Kidney glomerular epithelial cell (primary cell): ENCODE measurements around the gene EPRS1.
A peak's percentile ranks its signal among the peaks of the same experiment; 100 is the strongest.
"Not testable (repeated sequence)": the region's sequence is repeated elsewhere in the genome, so short reads cannot be mapped to it uniquely, and the experiment has no call there.

Source experiments
- DNase-seq: peaks from one replicate; lab custom pipeline; 2025; lab: John Stamatoyannopoulos, UW

EPRS1 gene

DNA sequence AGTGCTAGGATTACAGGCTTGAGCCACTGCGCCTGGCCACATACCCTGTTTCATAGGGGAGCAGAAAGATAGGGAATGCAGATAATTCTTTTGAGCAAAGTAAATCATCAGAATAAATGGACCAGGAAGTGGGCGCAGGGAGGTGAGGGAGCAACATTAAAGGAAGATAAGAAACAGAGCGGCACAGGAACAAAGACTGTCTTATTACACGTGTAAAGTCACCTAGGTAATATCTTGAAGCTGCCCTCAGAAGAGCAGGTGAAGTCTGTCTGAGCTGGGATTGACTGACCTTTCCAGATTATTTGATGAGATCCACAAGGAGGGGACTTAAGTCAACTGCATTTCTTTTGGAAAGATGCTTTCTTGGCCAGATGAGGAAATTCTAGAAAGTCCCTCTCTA lies 7.7 kb downstream of the EPRS1 start:
- no peak for DNase-seq

DNA sequence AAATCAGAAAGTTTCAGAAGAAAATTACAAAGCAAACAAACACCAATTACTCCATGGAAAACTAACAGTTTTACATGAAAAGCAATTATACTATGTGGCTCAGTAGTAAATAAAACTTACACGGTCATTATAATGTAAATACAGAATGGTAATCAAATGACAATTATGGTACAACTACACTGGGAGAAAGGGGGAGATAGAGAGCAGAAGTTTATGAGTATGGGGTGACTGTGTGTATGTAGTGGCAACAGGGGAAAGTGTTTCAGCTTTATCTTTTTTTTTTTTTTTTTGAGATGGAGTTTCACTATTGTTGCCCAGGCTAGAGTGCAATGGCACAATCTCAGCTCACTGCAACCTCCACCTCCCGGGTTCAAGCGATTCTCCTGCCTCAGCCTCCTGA lies 8.5 kb downstream of the EPRS1 start:
- DNase-seq = not testable (repeated sequence)

DNA sequence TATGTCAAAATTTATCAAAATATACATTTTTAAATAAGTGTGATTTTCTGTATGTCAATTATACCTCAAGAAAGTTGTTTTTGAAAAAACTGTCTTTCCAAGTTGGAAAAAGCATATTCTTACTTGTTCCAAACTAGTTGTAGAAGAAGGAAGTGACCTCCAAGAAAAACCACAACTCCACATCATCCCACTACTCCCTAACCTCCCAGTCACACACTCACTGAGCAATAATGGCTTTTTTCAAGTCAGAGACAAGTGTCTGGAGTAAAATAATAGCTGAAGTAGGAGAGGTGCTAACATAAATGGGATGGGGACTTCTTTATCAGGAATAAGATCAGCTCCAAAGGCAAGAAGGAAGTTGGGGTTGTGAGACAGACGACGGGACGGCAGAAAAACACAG lies 13.4 kb downstream of the EPRS1 start:
- DNase-seq = no peak

DNA sequence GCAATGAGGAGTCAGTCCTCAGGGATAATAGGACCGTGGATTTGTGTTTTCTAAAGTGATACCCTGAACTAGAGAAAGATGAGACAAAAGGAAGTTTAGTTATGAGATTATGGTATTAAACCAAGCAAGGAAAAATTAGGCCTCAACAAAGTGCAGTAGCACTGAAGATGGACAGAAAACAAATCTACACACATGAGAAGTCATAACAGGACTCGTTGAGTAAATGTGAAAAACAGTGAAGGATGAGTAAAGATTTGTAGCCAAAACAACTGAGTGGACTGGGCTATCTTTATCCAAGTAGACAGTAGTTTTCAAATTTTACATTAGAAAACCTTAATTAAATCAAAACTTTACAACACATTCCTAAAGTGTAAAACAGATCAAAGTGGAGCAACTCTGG lies 15.0 kb downstream of the EPRS1 start:
- no peak for DNase-seq

DNA sequence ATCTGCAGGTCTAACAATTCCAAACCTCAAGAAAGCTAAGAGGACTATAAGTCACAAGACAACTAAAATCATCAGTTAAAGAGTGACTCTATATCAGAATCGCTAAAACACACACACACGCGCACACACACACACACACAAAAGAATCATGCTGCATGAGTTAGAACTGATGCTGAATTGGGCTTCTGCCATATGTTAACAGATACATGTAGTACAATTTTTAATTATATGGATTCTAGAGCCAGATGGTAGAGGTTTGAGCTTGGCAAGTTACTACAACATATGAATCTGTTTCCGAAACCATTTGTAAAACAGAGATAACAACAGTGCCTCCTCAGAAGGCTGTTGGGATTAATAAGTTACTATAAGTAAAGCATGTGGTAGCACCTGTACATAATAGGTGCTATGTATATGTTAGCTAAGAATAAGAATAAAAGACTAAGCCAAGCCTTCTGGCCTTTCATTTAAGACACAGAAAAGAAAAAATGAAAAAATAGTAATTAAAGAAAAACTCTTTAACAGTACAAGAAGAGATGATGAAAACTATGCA lies 17.9 kb downstream of the EPRS1 start:
- no peak for DNase-seq

DNA sequence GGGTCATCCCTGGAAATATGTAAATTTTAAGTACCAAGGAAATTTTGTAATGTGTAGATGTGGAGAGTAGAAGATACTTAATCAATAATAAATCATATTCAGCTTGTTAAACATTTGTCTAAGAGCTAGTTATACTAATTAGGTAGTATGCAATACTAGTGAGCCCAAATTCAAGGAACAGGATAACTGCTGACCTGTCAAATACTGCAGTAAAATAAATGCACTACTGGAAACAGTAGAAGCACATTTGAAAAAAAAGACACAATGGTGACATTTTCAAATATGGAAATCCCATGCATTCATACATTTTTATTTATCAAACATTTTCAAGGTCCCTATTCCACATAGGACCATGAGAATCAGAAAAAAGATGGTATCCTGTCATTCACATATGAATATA lies 27.2 kb downstream of the EPRS1 start:
- no peak for DNase-seq

DNA sequence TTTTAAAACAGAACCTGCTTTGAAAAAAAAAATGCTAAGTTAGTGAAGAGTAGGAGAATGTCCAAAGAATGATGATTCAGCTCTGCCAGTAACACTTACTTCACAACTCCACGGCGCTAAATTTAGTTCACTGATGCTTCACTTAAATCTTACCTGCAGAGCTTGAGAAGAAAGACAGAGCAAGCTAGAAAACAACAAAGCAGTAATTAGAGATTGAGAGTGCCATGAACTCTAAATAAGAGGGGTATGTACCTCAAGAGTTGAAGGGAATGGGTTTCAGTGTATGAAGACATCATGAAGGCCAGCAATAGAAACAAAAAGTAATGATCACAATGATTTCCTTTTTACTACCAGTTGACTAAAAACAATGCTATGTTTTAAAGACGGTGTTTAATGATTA lies 32.8 kb downstream of the EPRS1 start:
- peak; percentile 26 for DNase-seq

DNA sequence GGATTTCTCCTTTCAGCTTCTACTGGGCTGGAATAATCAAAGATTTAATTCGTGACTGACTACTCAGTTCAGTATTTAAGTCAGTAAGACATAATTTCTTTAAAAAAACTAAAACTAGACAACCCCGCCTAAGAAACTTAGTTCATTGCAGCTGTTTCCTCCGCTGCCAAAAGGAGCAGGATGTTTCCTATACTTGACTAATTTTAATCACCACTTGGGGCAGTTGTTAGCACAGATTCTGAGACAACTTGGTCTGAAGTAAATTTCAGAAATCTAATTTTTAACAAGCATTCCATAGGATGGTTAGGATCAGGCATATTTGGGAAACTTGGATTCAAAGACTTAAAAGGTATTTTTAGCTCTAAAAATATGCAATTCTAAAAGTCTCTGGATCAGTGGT lies 34.0 kb downstream of the EPRS1 start:
- no peak for DNase-seq

DNA sequence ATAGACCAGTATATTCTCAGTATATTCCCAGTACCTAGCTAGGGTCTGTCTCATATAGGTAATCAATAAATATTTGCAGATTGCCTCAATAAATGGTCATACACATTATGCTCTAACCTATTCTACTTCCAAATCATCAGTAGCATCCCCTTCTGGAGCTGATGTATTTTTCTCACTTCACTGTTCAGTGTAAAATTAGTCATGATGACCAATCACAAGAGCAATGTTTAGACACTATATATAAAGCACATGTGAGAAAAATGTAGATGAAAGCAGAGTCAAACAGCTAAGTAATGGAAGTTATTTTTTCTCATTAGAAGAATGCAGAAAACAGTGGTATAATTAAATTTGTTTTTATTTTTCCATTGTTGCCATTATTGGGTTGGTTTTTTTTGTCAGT lies 34.7 kb downstream of the EPRS1 start:
- DNase-seq = no peak

DNA sequence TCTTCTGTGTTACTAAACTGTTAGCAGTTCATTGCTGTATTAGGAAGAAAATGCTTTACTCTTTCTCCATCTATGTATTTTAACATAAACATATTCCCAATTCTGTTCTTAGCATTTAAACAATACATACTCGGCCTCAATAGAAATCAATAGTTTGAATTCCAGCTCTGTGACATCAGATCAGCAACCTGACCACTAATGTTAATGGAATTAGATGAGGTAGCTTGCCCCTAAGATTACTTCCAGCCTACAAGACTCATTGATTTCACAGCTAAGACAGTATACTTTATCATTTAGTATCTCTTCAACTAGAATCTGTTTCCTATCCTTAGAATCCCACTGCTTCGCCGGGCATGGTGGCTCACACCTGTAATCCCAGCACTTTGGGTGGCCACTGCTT lies 38.9 kb downstream of the EPRS1 start:
- DNase-seq = no peak

DNA sequence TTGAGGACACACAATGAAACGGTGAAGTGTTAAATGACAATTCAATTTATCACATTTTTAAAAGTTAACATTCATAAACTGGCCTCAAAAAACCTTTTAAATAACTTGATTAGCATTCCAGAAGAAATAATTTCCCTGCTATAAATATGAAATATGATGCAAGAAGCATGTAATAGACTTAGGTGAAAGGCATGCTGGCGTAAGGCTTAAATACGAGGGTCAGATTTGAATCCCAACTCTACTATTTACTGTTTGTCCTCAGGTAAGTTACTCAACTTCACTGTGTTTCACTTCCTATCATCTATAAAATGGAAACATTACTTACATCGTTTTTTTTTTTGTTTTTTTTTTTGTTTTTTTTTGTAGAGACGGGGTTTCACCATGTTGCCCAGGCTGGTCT lies 40.8 kb downstream of the EPRS1 start:
- DNase-seq = no peak

DNA sequence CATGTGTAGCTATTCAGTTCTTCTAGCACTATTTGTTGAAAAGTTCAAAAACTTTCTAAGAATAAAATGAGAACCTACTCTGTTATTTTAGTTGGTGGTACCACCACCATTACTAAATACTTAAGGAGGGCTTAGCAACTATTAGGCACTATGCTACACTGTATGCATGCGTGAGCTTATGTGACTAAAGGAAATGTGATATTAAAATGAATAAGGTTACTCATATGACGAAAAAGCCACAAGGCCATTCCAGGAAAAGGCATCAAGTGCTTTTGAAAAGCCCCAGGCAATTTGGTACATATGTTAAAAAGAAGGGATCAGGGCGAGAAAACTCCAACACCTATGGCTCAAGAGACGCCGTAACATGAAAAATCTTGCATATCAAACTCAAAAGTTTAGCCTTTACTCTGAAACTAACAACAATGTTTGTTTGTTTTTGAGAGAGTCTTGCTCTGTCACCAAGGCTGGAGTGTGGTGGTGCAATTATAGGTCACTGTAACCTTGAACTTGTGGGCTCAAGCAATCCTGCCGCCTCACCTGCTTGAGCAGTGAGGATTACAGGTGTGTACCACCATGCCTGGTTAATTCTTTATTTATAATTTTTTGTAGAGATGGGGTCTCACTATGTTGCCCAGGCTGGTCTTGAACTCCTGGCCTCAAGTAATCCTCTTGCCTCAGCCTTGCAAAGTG lies 42.5 kb downstream of the EPRS1 start:
- DNase-seq = no peak

DNA sequence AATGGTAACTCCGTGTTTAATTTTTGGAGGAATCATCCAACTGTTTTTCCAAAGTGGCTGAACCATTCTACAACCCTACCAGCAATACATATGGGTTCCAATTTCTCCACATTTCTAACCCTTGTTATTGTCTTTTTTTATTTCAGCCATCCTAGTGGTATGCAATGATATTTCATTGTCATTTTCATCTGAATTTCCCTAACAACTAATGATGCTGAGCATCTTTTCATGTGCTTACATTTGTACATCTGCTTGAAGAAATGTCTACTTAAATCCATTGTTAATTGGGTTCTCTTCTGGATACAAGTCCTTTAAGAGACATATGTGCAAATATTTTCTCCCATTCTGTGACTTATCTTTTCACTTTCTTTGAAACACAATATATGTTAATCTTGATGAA lies 43.3 kb downstream of the EPRS1 start:
- no peak for DNase-seq

DNA sequence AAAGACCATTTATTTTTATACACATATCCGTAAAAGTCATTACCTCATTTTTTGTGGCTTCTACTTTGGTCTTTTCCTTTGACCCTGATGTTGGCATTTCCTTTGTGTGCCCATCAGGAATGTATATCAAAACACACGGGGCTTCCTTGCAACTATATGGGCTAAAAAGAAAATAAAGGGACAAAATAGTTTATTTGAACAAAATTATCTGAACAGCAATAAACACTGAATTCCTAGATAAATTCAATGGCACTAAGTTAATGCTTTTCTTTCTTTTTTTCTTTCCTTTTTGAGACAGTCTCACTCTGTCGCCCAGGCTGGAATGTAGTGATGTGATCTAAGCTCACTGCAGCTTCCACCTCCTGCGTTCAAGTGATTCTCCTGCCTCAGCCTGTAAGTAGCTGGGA lies 45.2 kb downstream of the EPRS1 start:
- DNase-seq = peak; percentile 59

DNA sequence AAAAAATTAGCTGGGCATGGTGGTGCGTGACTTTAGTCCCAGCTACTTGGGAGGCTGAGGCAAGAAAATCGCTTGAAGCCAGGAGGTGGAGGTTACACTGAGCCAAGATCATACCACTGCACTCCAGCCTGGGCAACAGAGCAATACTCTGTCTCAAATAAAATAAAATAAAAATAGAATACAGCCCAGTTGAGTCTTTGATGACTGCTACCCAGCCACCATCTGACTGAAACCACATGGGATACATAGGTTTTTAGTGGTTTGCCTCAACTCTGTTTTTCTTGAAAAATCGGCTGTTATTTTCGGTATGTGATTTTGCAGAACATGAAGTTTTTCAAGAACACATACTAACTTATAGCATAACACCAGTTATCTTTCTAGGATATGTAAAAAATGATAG lies 46.5 kb downstream of the EPRS1 start:
- DNase-seq = no peak
